ENCODE measurements around the gene CSRP1.

The CSRP1 gene

GRCh38 chr1:201497935-201498509, 8.9 kb downstream of the CSRP1 start:
- no peak for DNase-seq

GRCh38 chr1:201496296-201496690, 10.6 kb downstream of the CSRP1 start:
- peak in 2 of 56 donors; percentile 20 to 53 for DNase-seq

- DNase-seq = peak in 54 of 56 donors; percentile 20 to 96 (median 81)
These were observed 11.2 kb downstream of the CSRP1 start for GRCh38 chr1:201495551-201496295.

- DNase-seq = no peak
These were observed 12.9 kb downstream of the CSRP1 start for GRCh38 chr1:201493757-201494617.

- DNase-seq = peak in 1 of 56 donors; percentile 15
These were observed 13.8 kb downstream of the CSRP1 start for GRCh38 chr1:201493026-201493656.

GRCh38 chr1:201491896-201492511, 14.9 kb downstream of the CSRP1 start:
- no peak for DNase-seq

- DNase-seq = no peak
These were observed 16.2 kb downstream of the CSRP1 start for GRCh38 chr1:201490708-201491131.

- DNase-seq = no peak
These were observed 17.2 kb downstream of the CSRP1 start for GRCh38 chr1:201489643-201490261.

GRCh38 chr1:201488830-201489589, 17.9 kb downstream of the CSRP1 start:
- peak in 13 of 56 donors; percentile 16 to 61 (median 36) for DNase-seq

GRCh38 chr1:201487742-201488141, 19.2 kb downstream of the CSRP1 start:
- DNase-seq = no peak

GRCh38 chr1:201486187-201486586, 20.7 kb downstream of the CSRP1 start:
- no peak for DNase-seq

GRCh38 chr1:201485184-201485774, 21.6 kb downstream of the CSRP1 start:
- no peak for DNase-seq

GRCh38 chr1:201483373-201483949, 23.5 kb downstream of the CSRP1 start:
- DNase-seq = no peak

GRCh38 chr1:201482755-201483154, 24.2 kb downstream of the CSRP1 start:
- DNase-seq = no peak

GRCh38 chr1:201481761-201482493, 25.0 kb downstream of the CSRP1 start:
- peak in 55 of 56 donors; percentile 38 to 90 (median 74) for DNase-seq

GRCh38 chr1:201481004-201481380, 25.9 kb downstream of the CSRP1 start:
- DNase-seq = peak in 2 of 56 donors; percentile 39 to 52

GRCh38 chr1:201480231-201481003, 26.5 kb downstream of the CSRP1 start:
- DNase-seq = peak in 19 of 56 donors; percentile 21 to 73 (median 44)

Data from amygdala (tissue), 56 donors.